ENCODE results near the gene NID1.
"Not testable (repeated sequence)": the region's sequence is repeated elsewhere in the genome, so short reads cannot be mapped to it uniquely, and the experiment has no call there.

The NID1 gene

DNA sequence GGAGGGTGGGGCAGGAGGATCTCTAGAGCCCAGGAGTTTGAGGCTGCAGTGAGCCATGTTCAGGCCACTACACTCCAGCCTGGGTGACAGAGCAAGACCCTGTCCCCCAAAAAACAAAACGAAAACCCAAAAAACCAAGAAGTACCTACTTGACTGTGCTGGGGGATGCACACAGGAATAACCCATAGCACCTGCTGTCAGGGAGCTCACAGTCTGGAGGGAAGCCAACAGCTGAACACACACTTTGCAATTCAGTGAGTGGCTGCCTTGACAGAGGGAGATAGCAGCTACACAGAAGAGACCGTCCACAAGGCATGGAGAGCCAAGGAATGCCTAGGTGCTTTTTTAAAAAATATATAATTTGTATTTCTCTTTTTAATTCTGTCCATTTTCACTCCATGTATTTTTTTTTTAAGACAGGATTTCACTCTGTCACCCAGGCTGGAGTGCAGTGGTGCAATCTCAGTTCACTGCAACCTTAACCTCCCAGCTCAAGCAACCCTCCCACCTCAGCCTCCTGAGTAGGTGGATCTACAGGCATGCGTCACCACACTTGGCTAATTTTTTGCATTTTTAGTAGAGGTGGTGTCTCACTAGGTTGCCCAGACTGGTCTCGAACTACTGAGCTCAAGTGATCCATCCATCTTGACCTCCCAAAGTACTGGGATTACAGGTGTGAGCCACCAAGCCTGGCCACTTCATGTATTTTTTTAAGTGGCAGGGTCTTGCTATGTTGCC, 68.7 kb downstream of the NID1 start:
- DNase-seq = peak; percentile 80 to 86

DNA sequence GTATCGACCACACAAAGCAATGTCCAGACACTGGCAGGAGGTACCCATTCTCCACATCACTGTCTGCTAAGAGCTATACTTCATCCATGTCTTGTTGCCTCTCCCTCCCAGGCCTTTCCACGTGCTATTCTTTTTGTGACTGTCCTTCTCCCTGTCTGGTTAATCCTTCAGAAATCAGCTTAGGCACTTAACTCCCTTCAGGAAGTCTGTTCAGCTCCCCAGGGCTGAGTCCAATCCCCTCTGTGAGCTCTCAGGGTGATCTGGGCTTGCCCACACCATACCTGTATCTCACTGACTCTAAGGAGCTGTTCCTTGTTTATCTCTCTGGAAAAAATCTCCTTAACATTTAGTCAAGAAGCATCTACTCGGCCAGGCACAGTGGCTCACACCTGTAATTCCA, 69.4 kb downstream of the NID1 start:
- no peak for DNase-seq

DNA sequence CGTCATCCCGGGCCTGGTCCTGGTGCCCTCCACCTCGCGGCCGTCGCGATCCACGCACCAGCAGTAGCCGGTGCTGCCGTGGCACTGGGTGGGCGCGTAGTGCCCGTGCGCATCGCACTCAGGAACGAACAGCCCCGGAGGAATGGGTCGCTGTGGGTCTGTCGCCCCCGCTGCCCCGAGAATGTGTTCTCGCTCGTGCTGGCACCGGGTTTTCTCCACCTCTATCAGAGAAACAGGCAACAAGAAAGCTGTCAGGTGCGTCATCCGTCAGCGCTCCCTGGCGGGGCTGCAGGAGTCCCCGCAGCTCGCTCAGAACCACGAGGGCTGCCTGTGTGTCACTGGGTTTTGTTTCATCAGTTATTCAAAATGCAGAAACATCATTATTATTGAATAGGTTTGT, 71.2 kb downstream of the NID1 start:
- DNase-seq = no peak

DNA sequence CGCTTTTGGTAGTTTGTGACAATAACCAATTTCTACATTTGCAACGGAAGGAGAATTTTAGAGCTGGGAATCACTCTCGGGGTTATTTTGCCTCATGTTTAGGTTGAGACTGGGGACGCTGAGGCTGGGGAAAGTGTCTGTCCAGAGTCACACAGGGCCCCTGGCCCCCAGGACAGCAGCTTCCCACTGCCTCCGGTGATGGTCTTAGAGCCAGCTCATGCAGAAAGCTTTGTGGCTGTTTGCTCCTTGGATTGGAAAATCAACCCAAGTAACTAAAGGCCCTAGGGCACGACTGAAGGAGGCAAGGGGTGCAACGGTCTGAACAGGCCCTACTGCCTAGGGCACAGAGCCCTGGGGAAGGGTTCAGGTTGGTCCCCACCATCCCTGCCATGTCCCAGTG, 72.0 kb downstream of the NID1 start:
- no peak for DNase-seq

DNA sequence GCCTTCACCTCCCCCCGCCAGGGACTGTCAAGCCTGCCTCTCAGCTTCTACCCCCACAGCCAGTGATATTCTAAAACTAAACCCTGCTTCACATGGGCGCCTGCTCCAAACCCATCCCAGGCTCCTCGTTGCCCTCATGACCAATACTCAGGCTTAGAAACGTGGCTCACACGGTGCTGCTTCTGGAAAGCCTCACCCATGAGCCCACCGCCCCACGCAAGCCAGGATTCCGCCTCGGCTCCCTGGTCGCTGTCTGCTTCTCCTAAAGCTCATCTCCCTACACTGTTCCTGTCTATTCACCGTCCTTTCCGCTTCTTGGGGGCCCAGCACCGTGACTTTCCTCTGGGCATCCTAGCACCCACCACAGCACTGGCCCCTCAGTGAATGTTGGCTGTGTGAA, 72.5 kb downstream of the NID1 start:
- no peak for DNase-seq

DNA sequence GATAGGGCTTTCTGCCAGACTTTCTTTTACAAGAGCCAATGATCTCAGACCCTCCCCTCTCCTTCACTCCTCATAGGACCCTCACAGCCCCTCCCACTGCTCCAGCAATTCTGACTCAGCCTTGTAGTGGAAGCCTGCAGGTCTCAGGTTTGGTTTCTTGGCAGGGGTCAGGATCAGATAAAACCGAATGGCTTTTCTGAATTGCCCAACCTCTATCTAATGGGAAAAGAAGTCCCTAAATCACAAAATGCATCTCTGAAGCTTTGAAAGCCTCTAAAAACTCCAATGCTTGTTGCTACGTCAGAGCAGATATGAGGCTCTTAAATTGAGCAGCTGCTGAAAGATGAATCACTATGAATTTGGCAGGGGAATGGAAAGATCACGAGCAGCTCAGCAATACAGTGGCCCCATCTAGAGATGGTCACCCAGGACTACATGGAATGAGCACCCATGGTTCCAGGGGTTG, 74.5 kb downstream of the NID1 start:
- DNase-seq = no peak

DNA sequence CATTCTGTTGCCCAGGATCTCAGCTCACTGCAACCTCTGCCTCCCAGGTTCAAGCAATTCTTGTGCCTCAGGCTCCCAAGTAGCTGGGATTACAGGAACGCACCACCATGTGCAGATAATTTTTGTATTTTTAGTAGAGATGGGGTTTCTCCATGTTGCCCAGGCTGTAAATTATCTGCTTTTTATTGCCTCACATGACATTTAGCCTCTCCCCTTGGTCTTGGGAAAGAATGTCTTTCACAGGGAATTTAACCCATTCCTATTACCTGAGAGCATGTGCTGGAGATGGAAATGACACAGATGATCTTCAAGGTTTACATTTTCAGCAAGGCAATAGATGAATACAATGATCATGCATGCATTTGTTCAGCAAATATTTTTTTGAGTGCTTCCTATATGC, 75.8 kb downstream of the NID1 start:
- no peak for DNase-seq

DNA sequence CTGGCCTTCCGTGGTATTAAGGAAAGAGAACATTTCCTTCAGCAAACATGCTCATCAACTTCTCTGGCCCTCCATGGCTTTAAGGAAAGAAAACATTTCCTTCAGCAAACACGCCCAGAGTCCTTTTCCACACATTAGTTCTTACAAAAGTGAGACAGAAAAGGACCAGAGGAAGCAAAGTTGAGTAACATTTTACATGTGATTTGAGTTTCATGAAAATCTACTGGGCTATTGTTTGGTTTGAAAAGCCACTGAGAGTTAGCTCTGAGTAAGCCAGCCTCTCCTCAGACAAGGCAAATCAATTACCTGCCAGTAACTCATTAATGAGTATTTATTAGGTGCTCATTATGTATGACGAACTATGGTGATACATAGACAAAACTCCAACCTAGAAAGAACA, 78.0 kb downstream of the NID1 start:
- DNase-seq = no peak

DNA sequence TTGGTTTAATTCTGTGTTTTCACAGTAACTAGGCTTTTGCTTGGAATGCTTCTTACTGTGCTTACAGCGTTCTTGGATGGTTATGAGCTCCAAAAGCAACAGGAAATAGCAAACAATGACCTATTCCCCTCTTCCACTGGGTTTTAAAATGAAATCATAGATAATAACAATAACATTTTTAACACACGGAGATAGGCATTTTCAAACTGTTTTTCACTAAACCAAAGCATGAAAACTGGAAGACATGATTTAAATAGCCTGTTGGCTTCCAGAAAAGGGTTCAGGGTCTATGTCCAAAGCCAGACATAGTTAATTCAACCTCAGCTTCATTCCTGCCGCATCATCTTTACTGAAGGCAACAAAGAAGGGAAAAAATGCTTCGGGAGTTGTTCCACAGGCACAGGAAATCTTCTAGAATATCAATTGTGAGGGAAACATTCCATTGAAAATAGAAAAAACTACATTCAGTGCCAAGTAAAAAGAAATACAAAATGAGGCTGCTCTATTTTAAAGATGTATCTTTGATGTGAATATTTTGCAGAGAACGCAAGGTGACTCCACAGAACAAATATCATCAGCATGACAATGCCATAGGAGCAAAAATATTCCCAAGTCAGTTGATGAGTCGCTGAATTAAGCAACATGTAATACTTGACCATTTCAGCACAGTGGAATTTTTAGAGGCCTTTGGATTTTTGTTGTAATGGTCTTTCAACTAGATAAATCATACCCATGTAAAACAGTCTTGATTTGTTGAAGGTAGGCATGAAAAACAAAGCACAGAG, 80.7 kb downstream of the NID1 start:
- no peak for DNase-seq

DNA sequence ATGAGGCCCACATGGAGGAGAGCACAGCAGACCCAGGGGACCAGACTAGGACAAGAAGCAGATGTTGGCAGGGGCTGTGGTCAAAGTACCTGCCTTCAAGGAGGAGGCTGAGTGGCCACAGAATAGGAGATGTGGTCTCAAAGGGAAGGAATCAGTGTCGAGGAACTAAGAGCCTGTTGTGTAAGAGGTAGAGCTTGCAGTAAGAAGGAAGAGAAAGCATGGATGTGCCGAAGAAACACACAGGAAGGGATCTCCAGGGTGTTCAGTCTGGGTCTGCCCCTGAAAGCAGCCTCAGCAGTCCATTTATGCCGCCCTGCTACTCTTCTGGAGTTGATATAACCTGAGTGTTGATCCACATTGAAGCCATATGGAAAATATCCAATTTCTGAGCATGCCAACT, 83.9 kb downstream of the NID1 start:
- DNase-seq = no peak

DNA sequence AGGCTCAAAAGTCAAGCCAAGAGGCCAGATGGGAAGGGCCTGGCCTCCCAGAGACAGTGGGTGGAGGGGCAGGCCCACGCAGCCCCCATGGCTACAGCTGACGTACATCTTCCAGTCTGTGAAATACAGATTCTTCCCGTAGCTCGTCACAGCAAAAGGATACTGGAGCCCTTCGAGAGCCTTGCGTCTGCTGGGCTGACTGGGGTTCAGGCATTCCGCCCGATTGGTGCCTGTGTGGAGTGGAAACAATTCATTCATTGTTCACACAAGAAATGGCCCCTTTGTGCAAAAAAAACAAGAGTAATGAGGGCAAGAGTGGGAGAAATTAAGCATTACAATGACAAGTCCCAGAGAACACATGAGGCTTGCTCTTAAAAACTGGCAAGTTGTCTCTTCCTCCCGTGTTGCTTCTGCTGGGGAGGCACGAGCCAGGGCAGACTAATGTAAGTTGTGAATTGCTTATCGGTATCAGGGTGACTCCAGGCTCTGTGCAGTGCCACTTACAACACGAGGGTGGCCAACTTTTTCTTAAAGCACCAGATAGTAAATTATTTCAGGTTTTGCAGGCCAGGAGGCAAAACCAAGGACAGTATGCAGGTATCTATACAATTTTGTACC, 85.1 kb downstream of the NID1 start:
- DNase-seq = no peak

DNA sequence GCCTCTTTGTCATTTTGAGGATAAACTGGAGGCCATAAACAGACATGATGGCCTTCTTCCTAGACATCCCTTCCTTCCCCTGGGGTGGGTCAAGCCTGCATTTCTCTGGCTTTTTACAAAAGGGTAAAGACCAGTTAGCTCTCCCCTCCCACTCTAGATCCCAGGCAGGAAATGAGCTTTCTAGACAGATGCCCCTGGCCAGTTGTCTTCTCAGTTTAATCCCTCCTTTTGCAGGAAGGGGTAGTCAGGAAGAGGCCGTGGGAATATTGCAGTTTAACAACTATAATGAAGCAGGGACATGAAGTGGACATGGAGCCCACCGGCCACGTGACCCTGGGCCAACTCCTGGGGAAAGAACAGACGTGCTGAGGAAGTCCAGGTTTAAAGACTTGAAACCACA, 85.7 kb downstream of the NID1 start:
- no peak for DNase-seq

DNA sequence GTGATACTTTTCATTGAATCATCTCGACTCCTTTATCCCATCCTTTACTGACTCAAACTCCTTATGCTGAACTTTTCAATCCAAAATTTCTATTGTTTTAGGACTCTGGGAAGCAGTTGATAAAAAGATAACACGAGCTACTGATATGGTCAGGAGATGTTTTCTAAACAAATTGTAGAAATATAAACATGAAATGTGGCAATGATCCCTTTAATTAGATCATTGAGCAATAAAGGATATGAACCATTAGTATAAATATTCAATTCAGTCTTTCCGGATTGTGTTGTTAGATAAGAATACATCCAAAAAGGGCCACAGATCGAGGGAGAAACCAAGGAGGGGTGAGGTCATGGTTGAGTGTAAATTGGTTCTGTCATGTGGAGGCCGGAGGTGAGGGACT, 88.4 kb downstream of the NID1 start:
- DNase-seq = no peak

DNA sequence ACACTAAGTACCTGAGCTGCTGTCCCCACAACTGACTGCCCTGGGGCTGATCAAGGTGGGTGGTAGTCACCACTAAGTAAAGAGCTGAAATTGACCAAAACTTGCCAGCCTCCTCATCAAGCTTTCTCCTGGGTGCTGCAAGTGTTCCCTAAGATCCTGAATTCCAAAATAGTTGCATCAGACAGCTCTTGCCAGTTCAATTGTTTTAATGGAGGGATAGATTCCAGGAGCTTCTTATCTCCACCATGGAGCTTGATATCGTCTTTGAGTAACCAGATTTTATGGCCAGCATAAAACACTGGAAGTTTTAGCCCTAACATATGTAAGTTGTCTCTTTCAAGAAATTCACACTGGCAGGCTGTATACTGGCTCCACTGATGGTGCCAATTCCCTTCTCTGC, 90.3 kb downstream of the NID1 start:
- DNase-seq = no peak

DNA sequence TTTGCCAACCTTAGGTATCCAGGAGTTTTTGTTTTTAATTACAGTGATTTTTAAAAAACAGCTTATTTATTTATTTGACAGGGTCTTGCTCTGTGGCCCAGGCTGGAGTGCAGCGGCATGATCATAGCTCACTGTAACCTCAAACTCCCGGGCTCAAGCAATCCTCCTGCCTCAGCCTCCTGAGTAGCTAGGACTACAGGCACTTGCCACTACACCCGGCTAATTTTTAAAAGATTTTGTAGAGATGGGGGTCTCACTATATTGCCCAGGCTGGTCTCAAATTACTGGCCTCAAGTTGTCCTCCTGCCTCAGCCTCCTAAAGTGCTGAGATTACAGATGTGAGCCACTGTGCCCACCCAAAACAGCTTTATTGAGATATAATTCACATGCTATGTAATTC, 92.2 kb downstream of the NID1 start:
- not testable (repeated sequence) for DNase-seq

DNA sequence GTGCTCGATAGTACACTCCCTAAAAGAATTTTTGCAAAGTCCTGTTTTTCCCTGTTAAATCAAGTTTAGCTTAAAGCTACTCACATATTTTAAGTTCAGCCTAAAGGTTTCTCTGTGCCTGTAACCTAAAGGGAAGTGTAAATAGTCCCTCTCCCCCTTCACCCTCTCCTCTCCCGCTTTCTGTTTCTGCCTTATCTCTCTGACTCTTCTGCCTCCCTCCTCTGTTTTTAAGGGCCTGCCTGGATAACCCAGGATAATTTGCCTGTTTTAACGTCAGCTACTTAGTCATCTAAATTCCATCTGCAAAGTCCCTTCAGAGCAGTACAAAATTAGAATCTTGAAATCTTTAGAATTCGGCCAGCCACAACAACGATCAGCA, 92.6 kb downstream of the NID1 start:
- no peak for DNase-seq

DNA sequence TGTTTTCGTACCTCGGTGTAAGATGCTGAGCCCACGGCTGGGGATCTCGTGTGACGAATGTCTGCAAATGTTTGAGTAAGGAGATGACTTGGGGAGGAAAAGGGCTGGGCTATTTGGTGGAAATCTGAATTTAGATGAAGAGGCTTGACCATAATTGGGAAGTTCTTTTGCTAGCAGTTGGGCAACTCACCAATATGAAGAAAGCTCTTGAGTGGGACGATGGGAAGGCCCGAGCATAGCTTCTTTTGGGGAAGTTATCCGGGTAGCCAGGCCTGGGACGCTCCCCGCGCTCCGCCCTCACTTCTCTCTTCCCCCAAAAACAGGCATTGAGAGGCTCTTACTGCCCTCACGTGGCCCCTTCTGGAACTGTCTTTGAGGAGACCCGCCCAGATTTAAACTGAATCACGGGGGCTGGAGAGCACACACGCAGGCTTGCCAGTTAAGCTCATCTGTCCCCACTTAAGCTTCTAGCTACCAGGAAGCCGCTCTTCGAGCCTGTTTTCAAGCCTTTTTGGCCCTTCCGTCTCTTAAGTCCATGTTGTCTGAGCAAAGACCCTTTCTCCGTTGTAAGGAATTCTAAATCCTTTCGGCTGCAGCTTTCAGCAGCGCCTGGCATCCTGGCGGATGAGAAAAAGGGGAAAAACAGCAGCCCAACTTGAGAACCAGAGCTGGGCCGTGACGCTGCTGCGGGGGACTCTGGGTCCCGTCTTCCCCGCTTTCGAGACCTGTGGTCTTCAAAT, 93.1 kb downstream of the NID1 start:
- DNase-seq = peak; percentile 93 to 95

DNA sequence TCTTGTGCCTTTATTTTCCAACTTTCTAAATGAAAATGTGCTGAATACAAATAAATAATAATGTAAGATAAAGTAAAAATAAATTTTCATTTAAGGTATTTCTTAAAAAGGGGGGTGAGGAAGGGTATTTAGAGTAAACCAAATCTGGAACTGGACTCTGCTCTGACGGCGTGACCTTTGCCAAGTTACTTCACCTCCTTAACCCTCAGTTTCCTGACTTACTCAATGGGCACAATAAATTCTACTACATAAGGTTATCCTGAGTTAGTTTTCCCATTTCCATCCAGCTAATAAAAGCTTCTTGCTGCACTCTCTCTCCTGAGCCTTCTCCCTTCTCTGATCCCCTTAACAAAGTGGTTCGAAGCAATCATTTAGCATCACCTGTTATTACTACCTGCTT, 93.9 kb downstream of the NID1 start:
- DNase-seq = no peak

DNA sequence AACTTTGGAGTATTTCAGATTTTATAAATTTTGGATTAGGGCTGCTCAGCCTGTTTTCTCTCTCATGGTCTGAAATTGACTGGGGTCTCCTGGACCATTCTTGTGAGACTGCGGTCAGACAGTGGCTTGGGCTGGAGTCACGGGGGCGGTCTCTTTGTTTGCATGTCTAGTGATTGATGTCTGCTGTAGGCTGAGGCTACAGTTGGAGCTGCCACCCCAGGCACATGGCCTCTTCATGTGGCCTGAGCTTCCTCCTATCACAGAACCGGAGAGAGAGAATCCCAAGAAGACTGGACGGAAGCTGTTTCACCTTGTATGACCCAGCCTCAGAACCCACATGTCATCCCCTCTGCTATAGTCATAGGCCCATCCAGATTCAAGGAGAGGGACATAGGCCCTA, 96.1 kb downstream of the NID1 start:
- DNase-seq = no peak

DNA sequence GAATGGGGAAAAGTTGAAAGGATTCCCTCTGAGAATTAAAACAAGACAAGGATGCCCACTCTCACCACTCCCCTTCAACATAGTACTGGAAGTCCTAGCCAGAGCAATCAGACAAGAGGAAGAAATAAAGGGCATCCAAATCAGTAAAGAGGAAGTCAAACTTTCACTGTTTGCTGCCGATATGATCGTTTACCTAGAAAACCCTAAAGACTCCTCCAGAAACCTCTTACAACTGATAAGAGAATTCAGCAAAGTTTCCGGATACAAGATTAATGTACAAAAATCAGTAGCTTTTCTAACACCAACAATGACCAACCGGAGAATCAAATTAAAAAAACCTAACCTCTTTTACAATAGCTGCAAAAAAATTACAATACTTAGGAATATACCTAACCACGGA, 98.8 kb downstream of the NID1 start:
- not testable (repeated sequence) for DNase-seq

DNA sequence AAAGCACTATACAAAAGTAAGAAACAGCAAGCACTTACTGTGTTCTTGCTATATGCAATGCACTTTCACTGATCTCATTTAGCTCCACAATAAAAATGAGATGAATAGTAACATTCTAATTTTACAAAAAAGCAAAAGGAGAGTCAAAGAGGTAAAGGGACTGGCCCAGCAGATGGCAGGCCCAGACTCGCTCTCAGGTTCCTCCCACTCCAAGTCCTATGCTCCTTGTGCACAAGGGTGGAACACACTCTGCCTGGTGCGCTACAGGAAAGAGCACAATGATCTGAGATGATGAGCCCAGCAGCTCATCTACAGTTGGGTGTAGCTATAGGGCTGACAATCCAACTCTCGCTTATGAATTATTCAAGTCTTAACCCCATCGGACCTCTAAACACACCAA, 104.1 kb downstream of the NID1 start:
- DNase-seq = no peak

DNA sequence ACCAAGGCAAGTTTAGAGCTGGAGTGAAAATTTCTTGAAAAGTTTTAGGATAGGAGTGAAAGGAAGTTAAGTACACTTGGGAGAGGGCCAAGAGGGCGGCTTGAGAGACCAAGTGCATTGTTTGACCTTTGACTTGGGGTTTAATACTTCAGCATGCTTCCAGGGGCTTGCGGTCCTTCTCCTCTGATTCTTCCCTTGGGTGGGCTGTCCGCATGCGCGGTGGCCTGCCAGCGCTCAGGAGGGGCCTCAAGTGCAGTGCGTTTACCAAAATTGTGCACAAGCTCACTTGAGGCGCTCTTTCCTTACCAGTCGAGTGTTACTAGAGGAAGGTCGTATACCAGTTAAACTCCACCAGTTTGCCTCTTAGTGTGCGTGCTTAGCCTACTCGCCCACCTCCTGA, 106.9 kb downstream of the NID1 start:
- DNase-seq = no peak

DNA sequence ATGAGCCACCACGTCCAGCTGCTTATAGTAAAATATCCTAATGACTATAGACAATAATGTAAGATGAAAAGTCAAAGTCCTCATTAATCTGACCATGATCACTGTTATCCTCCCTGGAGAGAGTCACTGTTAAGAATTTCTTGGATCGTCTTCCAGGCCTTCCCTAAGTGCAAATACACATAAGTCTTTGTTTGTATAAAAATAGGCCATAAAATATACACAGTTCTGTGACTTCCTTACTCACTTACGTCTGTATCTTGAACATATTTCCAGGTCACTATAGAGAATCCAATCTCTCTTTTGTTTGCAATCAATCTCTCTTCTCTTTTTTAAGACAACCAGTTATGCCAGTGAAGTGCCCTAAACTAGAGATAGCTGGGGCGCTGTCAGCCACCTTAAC, 109.1 kb downstream of the NID1 start:
- DNase-seq = no peak
